HG03520 (cell line): ENCODE data around the gene ADAMTS14.
"Not testable (repeated sequence)": the region's sequence is repeated elsewhere in the genome, so short reads cannot be mapped to it uniquely, and the experiment has no call there.

Experiments
- ATAC-seq: cut with Tn5 transposase; IDR thresholded peaks from one replicate; pipeline ENCODE4 v1.9.1; 2021; ENCODE audit warnings: mild to moderate bottlenecking, moderate library complexity; ENCODE audit not compliant: unreplicated experiment

The ADAMTS14 gene

GRCh38 chr10:70768026-70768685 is 95.8 kb downstream of the ADAMTS14 start:
- ATAC-seq, result not testable (repeated sequence)

GRCh38 chr10:70769121-70769520 is 96.8 kb downstream of the ADAMTS14 start:
- ATAC-seq, result no peak

- ATAC-seq, result no peak
Observed at GRCh38 chr10:70770001-70770400, 97.7 kb downstream of the ADAMTS14 start.

DNA sequence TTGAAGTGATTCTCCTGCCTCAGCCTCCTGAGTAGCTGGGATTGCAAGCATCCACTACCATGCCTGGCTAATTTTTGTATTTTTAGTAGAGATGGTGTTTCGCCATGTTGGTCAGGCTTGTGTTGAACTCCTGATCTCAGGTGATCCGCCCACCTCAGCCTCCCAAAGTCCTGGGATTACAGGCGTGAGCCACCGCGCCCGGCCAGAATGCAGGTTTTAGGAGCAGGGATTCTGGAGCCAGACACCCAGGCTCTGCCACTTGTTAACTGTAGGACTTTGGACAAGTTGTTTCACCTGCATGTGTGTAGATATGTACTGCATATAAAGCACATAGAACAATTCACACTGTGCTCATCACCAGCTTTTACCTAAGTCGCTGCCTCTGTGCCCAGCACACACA is 98.2 kb downstream of the ADAMTS14 start:
- ATAC-seq, result not testable (repeated sequence)

GRCh38 chr10:70771311-70772194 is 99.2 kb downstream of the ADAMTS14 start:
- no peak for ATAC-seq

- ATAC-seq, result no peak
Observed at GRCh38 chr10:70772627-70773026, 100.3 kb downstream of the ADAMTS14 start.

- ATAC-seq, result no peak
Observed at GRCh38 chr10:70773461-70773860, 101.2 kb downstream of the ADAMTS14 start.

GRCh38 chr10:70773965-70774809 is 101.9 kb downstream of the ADAMTS14 start:
- no peak for ATAC-seq

DNA sequence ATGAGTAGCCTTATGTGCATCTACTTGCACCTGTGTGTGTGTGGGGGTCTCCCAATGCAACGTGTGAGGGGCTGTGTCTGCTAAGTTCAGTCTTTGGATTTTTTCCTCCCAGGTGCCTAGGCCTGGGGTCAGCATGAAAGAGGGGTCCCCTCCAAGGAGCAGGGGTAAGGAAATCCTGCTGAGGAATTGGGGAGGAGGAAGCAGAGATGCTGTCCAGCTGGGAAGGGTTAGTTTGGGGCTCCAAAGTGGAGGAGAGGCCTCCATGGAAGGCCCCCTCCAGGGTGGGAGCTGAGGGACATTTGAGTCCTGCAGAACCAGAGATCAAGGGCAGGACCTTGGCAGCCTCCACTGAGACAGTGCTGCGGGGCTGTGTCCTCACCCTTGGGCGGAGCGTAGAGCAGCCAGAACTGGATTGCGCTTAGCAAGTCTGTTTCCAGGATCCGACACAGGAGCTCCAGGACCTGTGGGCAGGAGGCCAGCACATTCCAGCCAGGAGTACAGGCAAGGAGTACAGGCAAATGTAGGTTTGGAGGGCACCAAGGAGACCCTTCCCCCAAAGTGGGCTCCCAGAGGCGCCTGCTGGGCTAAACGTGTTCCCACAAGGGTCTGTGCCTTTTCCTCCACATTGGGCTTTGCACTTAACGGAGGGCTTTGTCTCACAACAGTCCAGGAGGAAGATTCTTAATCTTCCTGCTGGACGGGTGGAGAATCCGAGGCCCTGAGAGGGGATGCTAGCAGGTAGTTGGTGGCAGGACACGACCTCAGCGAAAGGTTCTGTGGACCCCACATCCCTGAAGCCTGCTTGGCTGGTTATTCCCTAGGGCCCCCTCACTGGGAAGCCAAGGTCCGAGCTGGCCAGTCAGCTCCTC is 102.7 kb downstream of the ADAMTS14 start:
- no peak for ATAC-seq

DNA sequence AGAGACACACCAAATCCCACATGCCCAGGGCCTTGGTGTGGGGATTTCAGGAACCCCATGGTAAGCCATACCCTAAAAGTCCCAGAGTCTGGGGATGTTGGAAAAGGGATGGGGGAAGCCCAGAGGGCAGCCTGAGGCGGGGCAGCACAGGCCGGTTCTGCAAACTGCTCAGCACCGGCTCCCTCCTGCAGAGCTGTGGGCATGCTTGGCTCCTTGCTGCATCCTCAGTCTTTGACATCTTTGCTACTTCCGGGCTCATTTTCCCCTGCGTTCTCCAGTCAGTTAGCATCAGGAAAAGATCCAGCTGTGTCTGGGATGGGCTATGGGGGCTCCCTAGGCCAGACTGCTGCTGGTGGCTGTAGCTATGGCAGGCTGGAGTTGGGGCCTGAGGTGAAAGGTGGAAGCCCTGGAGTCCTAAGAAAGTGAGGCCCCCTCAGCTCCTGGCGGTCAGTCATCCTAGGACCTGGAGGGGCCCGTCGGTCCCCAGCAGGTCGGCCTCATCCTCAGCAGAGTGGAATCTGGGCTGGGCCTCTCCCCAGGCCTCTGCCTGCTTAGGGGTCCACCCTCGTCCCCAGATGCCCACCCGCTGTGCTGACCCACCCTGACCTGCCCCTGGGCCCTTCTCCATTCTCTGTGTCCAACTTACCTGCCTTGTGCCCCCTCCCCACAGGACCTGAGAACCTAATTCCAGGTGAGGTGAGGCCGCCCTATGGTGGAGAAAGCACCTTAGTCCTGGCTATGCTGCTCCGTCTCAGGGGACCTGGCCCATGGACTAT is 103.6 kb downstream of the ADAMTS14 start:
- ATAC-seq, result no peak

- ATAC-seq, result no peak
Observed at GRCh38 chr10:70776455-70777005, 104.2 kb downstream of the ADAMTS14 start.

DNA sequence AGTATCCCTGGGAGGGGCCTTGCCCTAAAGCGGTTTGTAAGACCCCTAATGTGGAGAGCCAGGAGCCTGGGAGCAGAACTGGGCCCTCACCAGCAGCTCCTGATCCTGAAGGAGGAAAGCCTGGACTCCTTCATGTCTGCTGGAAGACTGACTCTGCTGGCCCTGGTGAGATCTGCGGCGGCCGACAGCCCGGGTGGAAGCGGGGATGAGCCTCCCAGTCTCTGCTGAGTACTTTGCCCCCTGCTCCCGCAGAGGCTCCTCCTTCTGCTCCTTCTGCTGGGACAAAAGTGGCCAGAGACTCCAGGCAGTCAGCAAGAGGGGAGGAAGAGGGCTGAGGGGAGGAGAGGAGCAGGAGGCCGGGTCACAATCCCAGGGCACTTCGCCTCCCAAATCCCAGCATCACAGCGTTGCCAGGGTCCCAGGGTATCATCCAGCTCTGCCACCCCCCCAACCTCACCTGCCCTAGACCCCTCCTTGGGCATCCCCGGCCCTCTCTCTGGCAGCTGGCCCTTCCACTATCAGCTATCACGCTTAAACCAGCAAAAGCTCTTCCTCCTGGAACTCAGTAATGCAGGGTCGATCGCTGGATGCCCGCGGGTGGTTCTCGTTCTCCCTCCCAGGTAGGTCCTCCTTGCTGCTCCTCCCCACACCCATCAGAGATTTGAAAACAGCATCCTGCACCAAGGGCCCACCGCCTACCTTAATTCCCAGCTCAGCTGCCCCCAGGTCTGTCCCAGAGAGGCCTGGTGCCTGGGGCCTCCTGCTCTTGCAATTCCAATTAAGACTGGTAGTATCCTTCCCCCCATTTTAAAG is 105.0 kb downstream of the ADAMTS14 start:
- ATAC-seq, result no peak

DNA sequence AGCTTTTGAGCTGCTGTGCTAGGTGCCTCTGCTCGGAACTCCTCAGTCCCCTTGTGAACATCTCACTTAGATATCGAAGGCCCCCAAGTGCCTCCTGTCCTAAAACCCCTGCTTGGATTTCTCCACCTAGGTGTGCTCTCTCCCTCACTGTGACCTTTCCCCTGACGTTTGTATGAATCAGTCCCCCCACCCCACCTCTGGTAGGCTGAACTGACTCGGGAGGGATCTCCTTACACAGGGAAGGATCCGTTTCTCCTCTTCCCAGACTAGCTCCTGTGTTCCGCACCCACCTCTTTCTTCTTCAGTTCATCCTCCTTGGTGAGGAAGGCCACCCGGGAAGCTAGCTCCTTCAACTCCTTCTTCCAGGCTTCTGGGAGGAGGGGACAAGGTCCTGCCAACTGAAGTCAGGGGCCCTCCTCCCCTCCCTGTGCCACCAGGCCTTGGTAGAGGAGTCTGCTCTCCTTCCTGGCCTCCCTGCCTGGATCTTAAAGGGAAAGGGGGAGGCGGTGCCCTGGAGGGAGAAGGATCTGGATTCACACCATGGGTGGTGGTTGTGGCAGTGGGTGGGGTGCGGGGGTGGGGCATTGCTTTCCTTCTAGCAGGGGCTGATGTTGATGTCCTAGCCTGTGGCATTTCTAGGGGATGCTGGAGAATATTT is 106.1 kb downstream of the ADAMTS14 start:
- ATAC-seq, result no peak

GRCh38 chr10:70779088-70779487 is 106.8 kb downstream of the ADAMTS14 start:
- ATAC-seq, result no peak

DNA sequence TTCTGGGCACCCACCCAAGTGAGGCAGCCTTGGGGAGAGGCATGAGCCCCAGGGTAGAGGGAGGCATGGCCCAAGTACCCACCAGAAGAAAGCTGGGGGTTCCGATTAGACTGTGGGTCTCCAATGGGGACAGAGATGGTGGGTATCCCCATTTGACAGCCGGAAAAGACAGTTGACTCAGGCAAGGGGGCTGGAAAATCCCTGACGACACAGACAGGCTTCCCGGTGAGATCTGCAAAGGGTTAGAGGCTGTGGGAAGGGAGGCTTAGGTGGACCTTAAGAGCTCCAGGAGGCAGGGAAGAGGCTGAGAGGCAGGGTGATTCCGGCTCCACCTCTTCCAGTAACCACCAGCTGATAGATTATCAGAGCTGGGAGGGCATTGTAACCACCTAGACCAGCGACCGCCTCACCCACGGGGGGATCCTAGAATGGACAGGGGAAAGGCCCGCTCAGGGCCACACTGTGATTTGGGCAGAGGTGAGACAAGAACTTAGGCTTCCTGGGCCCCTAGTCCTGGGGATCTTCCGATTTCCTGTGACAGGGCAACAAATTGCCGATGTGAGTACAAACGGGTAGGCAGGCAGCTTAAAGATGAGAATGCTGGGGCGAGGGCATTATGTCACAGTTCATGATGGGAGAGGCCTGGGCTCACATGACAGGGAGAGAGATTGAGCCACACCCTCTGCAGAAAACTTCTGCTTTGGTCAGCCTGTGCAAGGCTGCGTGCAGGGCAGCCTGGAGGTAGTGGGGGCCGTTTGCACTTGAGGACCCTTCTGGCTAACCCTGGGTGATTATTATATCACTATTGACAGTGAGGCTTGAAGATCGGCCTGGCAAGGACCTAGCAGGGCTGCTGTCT is 107.4 kb downstream of the ADAMTS14 start:
- ATAC-seq, result no peak

- no peak for ATAC-seq
Observed at GRCh38 chr10:70780370-70780760, 108.1 kb downstream of the ADAMTS14 start.

DNA sequence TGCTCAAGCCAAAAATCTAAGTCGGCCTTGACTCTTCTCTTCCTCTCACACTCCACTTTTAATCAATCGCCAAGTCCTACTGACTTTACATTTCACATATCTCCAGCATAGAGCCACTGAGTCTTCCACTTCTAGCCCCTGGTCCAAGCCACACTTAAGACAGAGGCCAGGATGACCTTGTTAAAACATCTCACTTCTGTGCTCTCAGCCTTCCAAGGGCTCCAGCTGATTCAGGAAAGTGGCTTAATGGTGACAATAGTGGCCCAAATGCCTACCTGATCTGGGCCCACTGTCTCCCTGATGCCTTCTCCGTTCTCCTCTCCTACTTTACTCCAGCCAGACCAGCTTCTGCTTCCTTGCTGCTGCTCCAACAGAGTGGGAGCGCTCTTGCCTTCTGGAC is 108.5 kb downstream of the ADAMTS14 start:
- no peak for ATAC-seq
